Measurements from ENCODE around the gene IFITM5.

DNA sequence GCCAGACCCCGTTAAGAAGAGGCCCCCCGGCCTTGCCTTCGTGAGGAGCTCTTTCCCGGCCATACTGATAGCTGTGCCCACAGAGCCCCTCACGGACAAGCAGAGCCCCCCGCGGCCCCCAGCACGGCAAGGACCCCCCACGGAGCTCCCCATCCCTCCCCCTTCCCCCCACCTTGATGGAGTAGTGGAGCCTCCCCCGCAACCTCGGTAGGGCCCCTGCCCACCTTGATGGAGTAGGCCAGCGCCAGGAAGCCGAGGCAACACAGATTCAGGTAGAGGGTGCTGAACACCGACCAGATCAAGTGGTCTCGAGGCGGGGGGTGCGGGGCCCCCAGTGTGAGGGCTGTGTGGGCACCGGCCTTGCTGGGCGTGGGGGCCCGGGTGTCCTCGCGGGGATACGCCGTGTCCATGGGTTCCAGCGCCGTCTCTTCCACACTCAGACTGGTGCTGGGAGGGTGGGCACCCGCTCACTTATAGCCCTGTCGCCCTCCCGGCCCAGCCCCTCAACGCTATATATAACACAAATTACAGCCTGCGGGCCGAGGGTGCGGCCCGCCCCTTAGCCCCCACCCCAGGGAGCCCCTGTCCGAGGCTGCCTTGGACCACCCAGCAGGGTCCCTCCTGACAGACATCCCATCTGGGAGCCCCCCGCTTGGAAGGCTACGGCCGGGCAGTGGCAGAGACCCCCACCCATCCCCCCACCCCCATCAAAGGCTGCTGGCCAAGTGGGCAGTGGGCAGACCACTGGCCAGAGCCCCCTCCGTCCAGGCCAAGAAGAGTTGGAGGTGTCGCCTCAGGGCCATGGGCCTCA, at the start of gene IFITM5:
- TF ChIP-seq, protein P1, sequence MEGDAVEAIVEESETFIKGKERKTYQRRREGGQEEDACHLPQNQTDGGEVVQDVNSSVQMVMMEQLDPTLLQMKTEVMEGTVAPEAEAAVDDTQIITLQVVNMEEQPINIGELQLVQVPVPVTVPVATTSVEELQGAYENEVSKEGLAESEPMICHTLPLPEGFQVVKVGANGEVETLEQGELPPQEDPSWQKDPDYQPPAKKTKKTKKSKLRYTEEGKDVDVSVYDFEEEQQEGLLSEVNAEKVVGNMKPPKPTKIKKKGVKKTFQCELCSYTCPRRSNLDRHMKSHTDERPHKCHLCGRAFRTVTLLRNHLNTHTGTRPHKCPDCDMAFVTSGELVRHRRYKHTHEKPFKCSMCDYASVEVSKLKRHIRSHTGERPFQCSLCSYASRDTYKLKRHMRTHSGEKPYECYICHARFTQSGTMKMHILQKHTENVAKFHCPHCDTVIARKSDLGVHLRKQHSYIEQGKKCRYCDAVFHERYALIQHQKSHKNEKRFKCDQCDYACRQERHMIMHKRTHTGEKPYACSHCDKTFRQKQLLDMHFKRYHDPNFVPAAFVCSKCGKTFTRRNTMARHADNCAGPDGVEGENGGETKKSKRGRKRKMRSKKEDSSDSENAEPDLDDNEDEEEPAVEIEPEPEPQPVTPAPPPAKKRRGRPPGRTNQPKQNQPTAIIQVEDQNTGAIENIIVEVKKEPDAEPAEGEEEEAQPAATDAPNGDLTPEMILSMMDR (IDR thresholded peaks at IDR 0.05) = no peak
- TF ChIP-seq POLR2A (IDR thresholded peaks at IDR 0.05) = no peak
